Measurements from ENCODE around the gene PHF2.

Gene PHF2

GRCh38 chr9:93587284-93587650 is 10.9 kb downstream of the PHF2 start:
- DNase-seq (ENCODE audit: low read depth in 2 of 2) = no peak

GRCh38 chr9:93587651-93588347 is 11.4 kb downstream of the PHF2 start:
- no peak for DNase-seq (ENCODE audit: low read depth in 2 of 2)

GRCh38 chr9:93588641-93589609 is 12.5 kb downstream of the PHF2 start:
- no peak for DNase-seq (ENCODE audit: low read depth in 2 of 2)

GRCh38 chr9:93589688-93590087 is 13.3 kb downstream of the PHF2 start:
- no peak for DNase-seq (ENCODE audit: low read depth in 2 of 2)

GRCh38 chr9:93590609-93591234 is 14.3 kb downstream of the PHF2 start:
- no peak for DNase-seq (ENCODE audit: low read depth in 2 of 2)

GRCh38 chr9:93591301-93592007 is 15.1 kb downstream of the PHF2 start:
- DNase-seq (ENCODE audit: low read depth in 2 of 2) = no peak

GRCh38 chr9:93592008-93592642 is 15.7 kb downstream of the PHF2 start:
- no peak for DNase-seq (ENCODE audit: low read depth in 2 of 2)

- DNase-seq (ENCODE audit: low read depth in 2 of 2) = no peak
These were observed 16.2 kb downstream of the PHF2 start for GRCh38 chr9:93592643-93593021.

GRCh38 chr9:93593144-93593658 is 16.8 kb downstream of the PHF2 start:
- no peak for DNase-seq (ENCODE audit: low read depth in 2 of 2)

- no peak for DNase-seq (ENCODE audit: low read depth in 2 of 2)
These were observed 17.8 kb downstream of the PHF2 start for GRCh38 chr9:93594041-93594756.

GRCh38 chr9:93595461-93595860 is 19.1 kb downstream of the PHF2 start:
- no peak for DNase-seq (ENCODE audit: low read depth in 2 of 2)

GRCh38 chr9:93595861-93596365 is 19.5 kb downstream of the PHF2 start:
- no peak for DNase-seq (ENCODE audit: low read depth in 2 of 2)

- DNase-seq (ENCODE audit: low read depth in 2 of 2) = no peak
These were observed 20.0 kb downstream of the PHF2 start for GRCh38 chr9:93596399-93596798.

- DNase-seq (ENCODE audit: low read depth in 2 of 2) = no peak
These were observed 20.8 kb downstream of the PHF2 start for GRCh38 chr9:93597142-93597706.

GRCh38 chr9:93597871-93598646 is 21.7 kb downstream of the PHF2 start:
- DNase-seq (ENCODE audit: low read depth in 2 of 2) = no peak

GRCh38 chr9:93598647-93599241 is 22.4 kb downstream of the PHF2 start:
- no peak for DNase-seq (ENCODE audit: low read depth in 2 of 2)

- no peak for DNase-seq (ENCODE audit: low read depth in 2 of 2)
These were observed 23.4 kb downstream of the PHF2 start for GRCh38 chr9:93599571-93600403.

GRCh38 chr9:93600504-93600903 is 24.1 kb downstream of the PHF2 start:
- no peak for DNase-seq (ENCODE audit: low read depth in 2 of 2)

Data from activated CD8-positive, alpha-beta memory T cell treated with anti-CD3 and anti-CD28 coated beads for 4 hours (primary cell).